Astrocyte (in vitro differentiated cells and primary cell): ENCODE results near the gene ARF1. TPM values are rescaled to one million over a fixed set of nuclear protein-coding genes. Genes with fewer than 3 reads are reported as not detected.

Experiments
- DNase-seq: peaks from one replicate; pipeline ENCODE4 v3.0.0-alpha.2; 2010; ENCODE audit warnings: low read depth
- FAIRE-seq: peaks from 2 replicates; lab custom pipeline; 2011; peaks lifted over from hg19 to GRCh38; lab: Jason Lieb, UNC
- H2AFZ ChIP-seq: 2 replicates; pipeline ENCODE4 v1.6.0; 2012; ENCODE audit warnings: low read depth, low read length, inconsistent platforms
- H3K27ac ChIP-seq: 2 replicates; pipeline ENCODE4 v1.5.1; 2011; ENCODE audit warnings: low read depth, low read length, inconsistent platforms
- H3K27me3 ChIP-seq: 2 replicates; pipeline ENCODE4 v1.6.0; 2011; ENCODE audit warnings: low read length, inconsistent platforms; ENCODE audit not compliant: insufficient read depth
- H3K36me3 ChIP-seq: 2 replicates; pipeline ENCODE4 v1.5.1; 2011; ENCODE audit warnings: low read length, inconsistent platforms; ENCODE audit not compliant: insufficient read depth
- H3K4me1 ChIP-seq: 2 replicates; pipeline ENCODE4 v1.5.1; 2011; ENCODE audit warnings: low read length, inconsistent platforms; ENCODE audit not compliant: insufficient read depth
- H3K4me2 ChIP-seq: 2 replicates; pipeline ENCODE4 v1.6.0; 2012; ENCODE audit warnings: low read length, inconsistent platforms
- H3K4me3 ChIP-seq: 2 replicates; pipeline ENCODE4 v1.5.1; 2011; ENCODE audit warnings: low read depth, mild to moderate bottlenecking, low read length, inconsistent platforms; ENCODE audit not compliant: insufficient read depth
- H3K79me2 ChIP-seq: 2 replicates; pipeline ENCODE4 v1.6.0; 2012; ENCODE audit warnings: mild to moderate bottlenecking, low read length, inconsistent platforms; ENCODE audit not compliant: insufficient read depth
- H3K9ac ChIP-seq: 2 replicates; pipeline ENCODE4 v1.6.0; 2012; ENCODE audit warnings: mild to moderate bottlenecking, low read length, inconsistent platforms
- H3K9me3 ChIP-seq: 2 replicates; pipeline ENCODE4 v1.5.1; 2012; ENCODE audit warnings: low read depth, mild to moderate bottlenecking, low read length, inconsistent platforms; ENCODE audit not compliant: insufficient read depth
- H4K20me1 ChIP-seq: 2 replicates; pipeline ENCODE4 v1.6.0; 2012; ENCODE audit warnings: low read length, inconsistent platforms; ENCODE audit not compliant: insufficient read depth
- H3K27ac Mint-ChIP-seq: one replicate; pipeline ENCODE4 v1.8.0; 2021; ENCODE audit warnings: mild to moderate bottlenecking, mixed read lengths; ENCODE audit not compliant: unreplicated experiment
- H3K27me3 Mint-ChIP-seq: one replicate; pipeline ENCODE4 v1.8.0; 2021; ENCODE audit warnings: low read depth, mixed read lengths; ENCODE audit not compliant: unreplicated experiment
- H3K36me3 Mint-ChIP-seq: one replicate; pipeline ENCODE4 v1.8.0; 2021; ENCODE audit warnings: low read depth, mixed read lengths; ENCODE audit not compliant: unreplicated experiment
- H3K4me1 Mint-ChIP-seq: one replicate; pipeline ENCODE4 v1.8.0; 2021; ENCODE audit warnings: low read depth, mixed read lengths; ENCODE audit not compliant: unreplicated experiment
- H3K4me3 Mint-ChIP-seq: one replicate; pipeline ENCODE4 v1.8.0; 2021; ENCODE audit warnings: mild to moderate bottlenecking, moderate library complexity, mixed read lengths; ENCODE audit not compliant: unreplicated experiment
- H3K9me3 Mint-ChIP-seq: one replicate; pipeline ENCODE4 v1.8.0; 2021; ENCODE audit warnings: mild to moderate bottlenecking, mixed read lengths; ENCODE audit not compliant: unreplicated experiment
- EZH2 ChIP-seq: IDR thresholded peaks from 2 replicates; pipeline ENCODE4 v1.6.1; 2012; ENCODE audit warnings: mild to moderate bottlenecking, low read length, inconsistent platforms; ENCODE audit not compliant: insufficient read depth
- total RNA-seq: library from RNA; stranded (reverse); gene quantifications from 2 replicates; pipeline ENCODE4 v1.2.1, GENCODE V29; 2021
- TF ChIP-seq, protein P1 (sequence below): IDR thresholded peaks from 2 replicates; pipeline ENCODE4 v1.5.1; 2011; ENCODE audit warnings: low read depth, mild to moderate bottlenecking, inconsistent platforms, low read length, moderate library complexity; ENCODE audit not compliant: insufficient read depth

Gene ARF1
- total RNA-seq, 1 donor from 2014 or later: 431 TPM

DNA sequence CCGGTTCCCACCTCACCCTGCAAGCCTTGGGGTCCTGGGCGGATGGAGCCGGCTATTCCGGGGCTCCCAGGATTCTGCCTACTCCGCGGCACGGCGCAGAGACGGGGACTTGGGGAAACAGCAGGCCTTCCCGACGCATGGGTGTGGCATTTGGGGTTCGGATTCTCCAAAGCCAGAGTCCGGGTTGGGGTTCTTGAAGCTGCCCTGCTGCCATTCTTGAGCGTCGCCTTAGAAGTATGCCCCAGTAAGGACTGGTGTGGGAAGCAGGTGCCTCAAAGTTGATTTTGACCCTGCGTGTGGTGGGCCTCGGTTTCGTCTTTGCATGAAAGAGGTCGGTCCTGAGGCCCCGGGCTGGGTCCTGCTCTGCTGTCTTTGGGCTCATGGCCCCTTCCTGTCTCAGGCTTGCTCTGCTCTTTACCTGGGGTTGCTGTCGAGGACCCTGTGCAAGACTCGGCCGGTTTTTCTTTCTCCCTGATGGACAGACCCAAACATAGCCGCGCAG, 58.3 kb downstream of the ARF1 start:
- H3K4me3 Mint-ChIP-seq: peak overlapping the region; percentile 92
- peaks cover 3% of the 10 kb centered on the region for H3K36me3 Mint-ChIP-seq
- Histone ChIP-seq H3K9ac (peak overlapping the region; percentile 95), H2AFZ (peak overlapping the region; percentile 64), H3K27ac (peak overlapping the region; percentile 85), H4K20me1 (peaks cover 52% of the 10 kb centered on the region), H3K36me3 (peaks cover 2% of the 10 kb centered on the region), H3K4me3 (peak overlapping the region; percentile 88), H3K79me2 (peaks cover 57% of the 10 kb centered on the region), H3K27me3 (peaks cover 15% of the 10 kb centered on the region), H3K4me2 (peak overlapping the region; percentile 95), H3K9me3 (no peaks in the 10 kb centered on the region), H3K4me1 (peaks cover 20% of the 10 kb centered on the region)
- H3K9me3 Mint-ChIP-seq: peaks cover 2% of the 10 kb centered on the region
- TF ChIP-seq, protein P1, sequence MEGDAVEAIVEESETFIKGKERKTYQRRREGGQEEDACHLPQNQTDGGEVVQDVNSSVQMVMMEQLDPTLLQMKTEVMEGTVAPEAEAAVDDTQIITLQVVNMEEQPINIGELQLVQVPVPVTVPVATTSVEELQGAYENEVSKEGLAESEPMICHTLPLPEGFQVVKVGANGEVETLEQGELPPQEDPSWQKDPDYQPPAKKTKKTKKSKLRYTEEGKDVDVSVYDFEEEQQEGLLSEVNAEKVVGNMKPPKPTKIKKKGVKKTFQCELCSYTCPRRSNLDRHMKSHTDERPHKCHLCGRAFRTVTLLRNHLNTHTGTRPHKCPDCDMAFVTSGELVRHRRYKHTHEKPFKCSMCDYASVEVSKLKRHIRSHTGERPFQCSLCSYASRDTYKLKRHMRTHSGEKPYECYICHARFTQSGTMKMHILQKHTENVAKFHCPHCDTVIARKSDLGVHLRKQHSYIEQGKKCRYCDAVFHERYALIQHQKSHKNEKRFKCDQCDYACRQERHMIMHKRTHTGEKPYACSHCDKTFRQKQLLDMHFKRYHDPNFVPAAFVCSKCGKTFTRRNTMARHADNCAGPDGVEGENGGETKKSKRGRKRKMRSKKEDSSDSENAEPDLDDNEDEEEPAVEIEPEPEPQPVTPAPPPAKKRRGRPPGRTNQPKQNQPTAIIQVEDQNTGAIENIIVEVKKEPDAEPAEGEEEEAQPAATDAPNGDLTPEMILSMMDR: no peak
- TF ChIP-seq EZH2: no peak
- peak overlapping the region; percentile 79 for H3K27ac Mint-ChIP-seq
- H3K27me3 Mint-ChIP-seq: peaks cover 18% of the 10 kb centered on the region
- H3K4me1 Mint-ChIP-seq: peaks cover 20% of the 10 kb centered on the region
- no peak for FAIRE-seq
- DNase-seq: no peak

DNA sequence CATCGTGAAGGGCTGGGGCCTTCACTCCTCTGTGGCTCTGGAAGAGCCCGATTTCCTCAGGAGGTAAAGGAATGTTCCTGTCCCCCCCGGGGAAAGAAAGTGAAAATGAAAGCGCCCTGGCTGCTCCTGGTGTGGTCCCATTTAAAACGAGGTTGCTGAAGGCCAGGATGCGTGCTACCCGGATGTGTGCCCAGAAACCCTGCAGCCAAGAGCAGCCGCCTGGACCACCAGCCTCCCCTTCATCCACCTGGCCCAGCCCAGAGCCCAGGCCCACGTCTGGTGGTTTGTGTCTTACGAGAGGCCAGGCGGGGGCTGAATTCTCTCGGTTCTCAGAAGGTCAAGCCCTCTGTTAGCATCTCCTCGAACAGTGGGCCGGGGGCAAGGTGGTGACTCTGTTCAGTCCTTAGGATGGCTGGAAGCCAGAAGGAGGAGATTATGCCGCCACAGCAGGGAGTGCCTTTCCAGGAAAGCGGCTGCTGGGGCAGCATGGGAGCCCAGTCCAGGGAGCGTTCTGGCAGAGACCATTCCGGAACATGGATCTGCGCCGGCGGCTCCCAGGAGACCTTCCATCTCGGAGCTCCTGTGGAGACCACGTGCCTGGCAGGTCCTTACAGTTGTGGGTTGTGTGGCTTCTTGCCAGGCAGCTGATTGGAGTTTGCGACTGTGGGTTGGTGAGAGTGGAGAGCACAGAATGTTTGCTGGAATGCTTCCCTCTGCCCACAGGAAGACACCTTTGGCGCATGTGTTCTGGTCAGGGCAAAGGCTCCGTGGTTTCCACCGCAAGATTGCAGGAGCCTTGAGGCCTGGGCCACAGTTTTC, 58.9 kb downstream of the ARF1 start:
- Mint-ChIP-seq H3K36me3 (peaks cover 3% of the 10 kb centered on the region), H3K27me3 (peaks cover 12% of the 10 kb centered on the region), H3K4me1 (peaks cover 20% of the 10 kb centered on the region), H3K9me3 (peaks cover 2% of the 10 kb centered on the region), H3K27ac (peak overlapping the region; percentile 79), H3K4me3 (peak overlapping the region; percentile 92)
- Histone ChIP-seq H3K4me3 (peak overlapping the region; percentile 88), H3K79me2 (peaks cover 63% of the 10 kb centered on the region), H3K4me2 (peak overlapping the region; percentile 95), H4K20me1 (peaks cover 59% of the 10 kb centered on the region), H3K9me3 (no peaks in the 10 kb centered on the region), H3K9ac (peak overlapping the region; percentile 95), H3K4me1 (peaks cover 20% of the 10 kb centered on the region), H3K36me3 (peaks cover 2% of the 10 kb centered on the region), H2AFZ (no peak overlapping the region), H3K27me3 (peaks cover 9% of the 10 kb centered on the region), H3K27ac (peak overlapping the region; percentile 85)
- FAIRE-seq (no peak), DNase-seq (peak; percentile 82)
- TF ChIP-seq, protein P1: no peak
- no peak for TF ChIP-seq EZH2

DNA sequence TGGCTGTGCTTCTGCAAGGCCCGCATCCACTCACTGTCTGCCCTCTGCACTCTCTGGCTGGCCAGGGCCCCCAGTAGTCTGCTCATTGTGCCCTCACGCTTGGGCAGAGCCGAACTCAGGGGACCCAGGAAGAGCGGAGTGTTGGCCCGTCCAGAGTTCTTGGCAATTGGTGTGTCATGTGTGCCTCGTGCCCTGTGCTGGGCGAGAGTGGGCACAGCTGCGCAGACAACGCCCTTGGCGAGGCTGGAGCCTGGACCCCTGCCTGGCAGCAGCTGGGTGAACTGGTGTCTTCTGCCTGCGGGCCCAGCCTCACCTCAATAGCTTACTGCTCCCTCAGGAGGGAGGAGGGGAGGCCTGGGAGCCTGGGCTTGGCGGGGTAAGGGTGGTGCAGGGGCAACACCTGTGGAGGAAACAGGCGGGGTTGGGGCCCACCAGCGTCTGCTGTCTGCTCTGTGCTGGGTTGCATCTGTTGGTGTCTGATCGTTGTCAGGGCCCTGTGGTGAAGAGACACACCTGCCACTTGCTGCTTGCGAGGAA, 59.7 kb downstream of the ARF1 start:
- Mint-ChIP-seq H3K36me3 (peaks cover 3% of the 10 kb centered on the region), H3K27me3 (peaks cover 4% of the 10 kb centered on the region), H3K27ac (no peak overlapping the region), H3K9me3 (peaks cover 2% of the 10 kb centered on the region), H3K4me3 (peak overlapping the region; percentile 92), H3K4me1 (peaks cover 20% of the 10 kb centered on the region)
- Histone ChIP-seq H3K27me3 (peaks cover 2% of the 10 kb centered on the region), H2AFZ (no peak overlapping the region), H3K79me2 (peaks cover 71% of the 10 kb centered on the region), H3K9ac (peak overlapping the region; percentile 95), H3K4me3 (no peak overlapping the region), H3K4me2 (peak overlapping the region; percentile 95), H3K36me3 (peaks cover 2% of the 10 kb centered on the region), H3K27ac (peak overlapping the region; percentile 10), H3K4me1 (peaks cover 20% of the 10 kb centered on the region), H4K20me1 (peaks cover 67% of the 10 kb centered on the region), H3K9me3 (no peaks in the 10 kb centered on the region)
- TF ChIP-seq EZH2: no peak
- TF ChIP-seq, protein P1: no peak
- FAIRE-seq (no peak), DNase-seq (no peak)
